ENCODE results near the gene KASH5.

KASH5 gene

DNA sequence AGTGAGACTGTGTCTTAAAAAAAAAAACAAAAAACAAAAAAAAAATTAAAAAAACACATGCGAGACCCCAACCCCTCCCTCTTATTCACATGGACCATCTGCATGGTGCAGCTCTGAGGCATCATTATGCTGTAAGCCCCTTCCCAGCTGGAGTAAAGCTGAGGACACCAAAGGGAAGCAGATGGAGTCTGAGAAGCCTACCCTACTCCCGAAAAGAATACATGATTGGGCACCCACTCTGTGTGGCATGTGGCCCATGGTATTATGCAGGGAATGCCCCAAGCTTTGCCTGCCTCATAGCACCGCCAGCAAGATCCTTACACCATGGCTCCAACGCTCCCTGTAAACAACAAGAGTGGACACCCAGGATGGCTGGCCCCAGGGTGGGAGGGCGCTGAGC lies 30.5 kb downstream of the KASH5 start:
- no peak for DNase-seq (ENCODE audit: extremely low spot score)
- CTCF ChIA-PET, result interaction anchor here (1.8 to 3.5 kb wide), 4 partner anchors 9 to 27 kb away, joined by 4 to 21 read pairs (median 10); no protein-coding TSS in a partner anchor
- POLR2A ChIA-PET, result no interaction called here
- no peak for TF ChIP-seq CTCF (IDR thresholded peaks at IDR 0.05; ENCODE audit: control extremely low read depth, extremely low read depth, low read depth, missing control alignments)

DNA sequence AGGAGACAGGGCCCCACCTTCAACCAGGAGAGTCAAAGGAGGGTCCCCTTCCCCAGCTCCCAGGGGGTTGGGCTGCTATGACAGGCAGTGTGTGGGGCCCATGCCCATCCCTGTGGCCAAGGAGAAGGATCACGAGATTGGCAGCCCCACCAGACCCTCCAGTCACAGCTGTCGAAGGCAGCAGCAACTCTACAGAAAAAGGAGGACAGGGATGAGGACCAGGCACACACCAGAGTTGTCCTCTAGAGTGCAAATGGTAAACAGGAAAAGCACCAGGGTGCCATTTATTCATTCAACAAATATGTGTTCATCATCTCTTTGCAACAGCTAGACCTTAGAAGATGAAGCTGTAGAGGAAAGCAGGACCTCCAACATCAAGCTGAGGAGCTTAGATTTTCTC lies 31.1 kb downstream of the KASH5 start:
- TF ChIP-seq CTCF (IDR thresholded peaks at IDR 0.05; ENCODE audit: control extremely low read depth, extremely low read depth, low read depth, missing control alignments), result no peak
- CTCF ChIA-PET, result interaction anchor here (1.1 to 3.5 kb wide), 7 partner anchors 8 to 324 kb away, joined by 3 to 21 read pairs (median 7); no protein-coding TSS in a partner anchor
- no peak for DNase-seq (ENCODE audit: extremely low spot score)
- POLR2A ChIA-PET, result no interaction called here

- POLR2A ChIA-PET, result no interaction called here
- CTCF ChIA-PET, result interaction anchor here (0.8 to 3.5 kb wide), 7 partner anchors 11 to 325 kb away, joined by 3 to 21 read pairs (median 3); no protein-coding TSS in a partner anchor
- TF ChIP-seq CTCF (IDR thresholded peaks at IDR 0.05; ENCODE audit: control extremely low read depth, extremely low read depth, low read depth, missing control alignments), result no peak
- DNase-seq (ENCODE audit: extremely low spot score), result no peak
These were observed 32.2 kb downstream of the KASH5 start for GRCh38 chr19:49420227-49420626.

GRCh38 chr19:49421039-49421877 lies 33.2 kb downstream of the KASH5 start:
- ChIA-PET POLR2A (no interaction called here), CTCF (interaction anchor here (1.2 to 3.5 kb wide), 4 partner anchors 13 to 30 kb away, joined by 3 to 21 read pairs (median 5); no protein-coding TSS in a partner anchor)
- TF ChIP-seq CTCF (IDR thresholded peaks at IDR 0.05; ENCODE audit: control extremely low read depth, extremely low read depth, low read depth, missing control alignments), result no peak
- DNase-seq (ENCODE audit: extremely low spot score), result no peak

GRCh38 chr19:49421878-49422202 lies 33.8 kb downstream of the KASH5 start:
- CTCF ChIA-PET, result no interaction called here

More at GRCh38 chr19:49421878-49422202, 33.8 kb downstream of the KASH5 start:
- DNase-seq (ENCODE audit: extremely low spot score), result no peak
- TF ChIP-seq CTCF (IDR thresholded peaks at IDR 0.05; ENCODE audit: control extremely low read depth, extremely low read depth, low read depth, missing control alignments), result no peak
- POLR2A ChIA-PET, result no interaction called here

Measured in GM10248 (cell line).